Esophagus squamous epithelium (tissue), 5 donors: ENCODE results near the gene ADCK1. TPM values are rescaled to one million over a fixed set of nuclear protein-coding genes. Genes with fewer than 3 reads are reported as not detected.
A peak's percentile ranks its signal among the peaks of the same experiment; 100 is the strongest.

ENCODE experiments used
- DNase-seq: peaks from one replicate; lab custom pipeline; 2025; lab: John Stamatoyannopoulos, UW
- H3K27ac ChIP-seq, 4 donors: fragments of 200-600 bp; sonication (generic); one replicate each; pipeline ENCODE4 v1.5.1; 2016 to 2019; ENCODE audit warnings: mild to moderate bottlenecking in 1 of 4
- H3K27me3 ChIP-seq, 4 donors: fragments of 200-600 bp; sonication (generic); 1 replicate in 3 of 4; 2 replicates in 1 of 4; pipeline versions ENCODE4 v1.5.1 to v1.6.0; 2017 to 2021; ENCODE audit warnings: antibody characterized with exemption in 1 of 4
- H3K36me3 ChIP-seq, 3 donors: fragments of 200-600 bp; sonication (generic); one replicate each; pipeline ENCODE4 v1.5.1; 2016 to 2019
- H3K4me1 ChIP-seq, 3 donors: fragments of 200-600 bp; sonication (generic); one replicate each; pipeline ENCODE4 v1.5.1; 2017 to 2019
- H3K4me3 ChIP-seq, 4 donors: fragments of 200-600 bp; sonication (generic); 1 replicate in 3 of 4; 2 replicates in 1 of 4; pipeline ENCODE4 v1.5.1; 2016 to 2019; ENCODE audit warnings: mild to moderate bottlenecking in 2 of 4, moderate library complexity in 1 of 4
- H3K9me3 ChIP-seq, 3 donors: fragments of 200-600 bp; sonication (generic); one replicate each; pipeline ENCODE4 v1.5.1; 2016 to 2019
- CTCF ChIP-seq, 6 experiments: fragments of 450-650 bp in 4 of 6; fragments of 200-600 bp in 2 of 6; sonication (generic) in 2 of 6; IDR thresholded peaks; one replicate each; pipeline ENCODE4 v1.5.1; 2016 to 2019; ENCODE audit warnings: antibody characterized with exemption in 6 of 6, mild to moderate bottlenecking in 4 of 6, moderate library complexity in 4 of 6
- POLR2A ChIP-seq, 4 donors: fragments of 450-650 bp; IDR thresholded peaks; one replicate each; pipeline ENCODE4 v1.6.1; 2017; ENCODE audit warnings: antibody characterized with exemption in 4 of 4, mild to moderate bottlenecking in 4 of 4, moderate library complexity in 3 of 4
- WGBS, 2 donors: methylation state at CpG; one replicate each; pipeline ENCODE4 v1.1.5; 2018; 5-methylcytosine and 5-hydroxymethylcytosine counted together
- intact Hi-C: fragments of 100-400 bp; cut with DNase I; formaldehyde crosslinking; loops from one replicate; pipeline ENCODE4 v1.15.0; 2022
- small RNA-seq, 4 donors: library from RNA; depleted of rRNA; stranded (forward); fragments of <200 nt; gene quantifications; one replicate each; pipeline ENCODE3, GENCODE V24; 2016
- total RNA-seq, 4 donors: library from RNA; depleted of rRNA; stranded (reverse); fragments of >200 nt; gene quantifications; one replicate each; pipeline ENCODE4 v1.1.0, GENCODE V29; 2016
- donor health status: DM: yes; HTN: yes; CAD: no.

ADCK1 gene
- total RNA-seq, 4 donors from 2014 or later, result 3.6 to 5.4 (median 4.4) TPM

GRCh38 chr14:77980475-77981321 is 180.8 kb downstream of the ADCK1 start:
- WGBS, 2 donors, result 26% methylated on average over 9 to 12 of the region's 45 CpGs
- DNase-seq, result no peak
- Histone ChIP-seq H3K36me3 (no peaks in the 10 kb centered on the region), H3K4me1 (peaks cover 0 to 10% (median 3%) of the 10 kb centered on the region in 3 donors), H3K27me3 (peaks cover 0 to 36% (median 0%) of the 10 kb centered on the region in 4 donors), H3K27ac (no peak overlapping the region), H3K9me3 (no peaks in the 10 kb centered on the region), H3K4me3 (peak overlapping the region; percentile 25 to 60 (median 46))
- TF ChIP-seq CTCF (IDR thresholded peaks at IDR 0.05) (no peak), POLR2A (IDR thresholded peaks at IDR 0.05) (no peak)
- intact Hi-C loops, result no loop called here

Small RNAs within 50 kb of the gene (small RNA-seq; reads per million reads assigned to genes)
- gene RF00019, result 0 reads per million in 4 donors

Other genes starting within 250 kb of the ADCK1 start
- gene SPTLC2, start 183.5 kb upstream of the ADCK1 start, total RNA-seq, result 10 to 100 TPM; 35.1 to 50.5 (median 39.9) TPM
- 1 to 10 TPM; 4.2 to 8.8 (median 6.7) TPM for gene ALKBH1, start 92.1 kb upstream of the ADCK1 start, total RNA-seq
- 100 to 1,000 TPM; 125 to 487 (median 290) TPM for gene SLIRP, start 92.0 kb upstream of the ADCK1 start, total RNA-seq
- gene SNW1, start 39.0 kb upstream of the ADCK1 start, total RNA-seq, result 10 to 100 TPM; 23.1 to 45.4 (median 40.1) TPM